NOMO-1 treated with dmso at 0.1 percent for 144 hours (cell line): Measurements from ENCODE around the gene REXO4.
"Not testable (repeated sequence)": the region's sequence is repeated elsewhere in the genome, so short reads cannot be mapped to it uniquely, and the experiment has no call there.

Source experiments
- DNase-seq: peaks from one replicate; lab custom pipeline; 2025; ENCODE audit not compliant: unreplicated experiment; lab: John Stamatoyannopoulos, UW

The REXO4 gene

DNA sequence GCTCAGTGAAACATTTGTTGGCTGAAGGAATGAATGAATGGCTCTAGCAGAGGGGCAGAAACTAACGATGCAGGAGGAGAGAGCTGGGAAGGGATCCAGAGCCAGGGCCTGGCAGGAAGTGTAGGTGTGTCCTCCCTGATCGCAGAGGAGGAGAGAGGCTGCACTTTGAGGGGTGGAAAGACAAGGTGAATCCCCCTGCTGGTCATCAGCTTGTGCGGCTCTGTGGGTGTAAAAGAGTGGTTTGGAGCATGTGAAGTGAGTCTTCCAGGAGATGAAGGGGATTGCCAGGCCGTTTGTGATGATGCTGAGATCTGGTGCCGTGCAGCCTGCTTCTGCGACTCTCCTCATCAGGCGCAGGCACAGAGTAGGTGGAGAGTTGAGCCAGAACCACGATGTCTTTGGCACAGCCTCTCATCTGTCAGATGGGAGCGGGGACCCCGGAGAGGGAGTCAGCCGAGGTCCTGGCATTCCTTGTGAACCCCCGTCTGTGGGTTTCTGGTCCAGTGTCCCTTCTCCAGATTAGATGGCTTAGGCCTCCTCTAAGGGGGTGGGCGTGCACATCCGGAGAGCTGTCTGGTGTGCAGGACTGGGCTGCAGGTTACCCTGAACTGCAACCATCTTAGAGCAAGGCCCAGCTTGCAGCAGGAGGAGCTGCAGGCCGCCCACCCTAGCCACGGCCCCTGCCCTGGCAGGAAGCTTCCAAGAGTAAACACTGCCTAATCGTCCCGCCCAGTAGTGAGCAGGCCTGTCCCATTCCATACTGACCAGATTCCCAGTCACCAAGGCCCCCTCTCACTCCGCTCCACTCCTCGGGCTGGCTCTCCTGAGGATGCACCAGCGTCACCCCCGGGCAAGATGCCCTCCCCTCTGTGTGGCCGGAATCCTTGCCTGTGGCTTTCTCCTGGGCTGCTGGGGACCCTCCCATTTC lies 4.1 kb upstream of the REXO4 start, which contains the start of gene ADAMTS13:
Gene ADAMTS13, plus strand, starts transcription at position 753 of the 928 bp plus-strand sequence. Its CDS starts 77 bp downstream, at position 830.
- DNase-seq: no peak

DNA sequence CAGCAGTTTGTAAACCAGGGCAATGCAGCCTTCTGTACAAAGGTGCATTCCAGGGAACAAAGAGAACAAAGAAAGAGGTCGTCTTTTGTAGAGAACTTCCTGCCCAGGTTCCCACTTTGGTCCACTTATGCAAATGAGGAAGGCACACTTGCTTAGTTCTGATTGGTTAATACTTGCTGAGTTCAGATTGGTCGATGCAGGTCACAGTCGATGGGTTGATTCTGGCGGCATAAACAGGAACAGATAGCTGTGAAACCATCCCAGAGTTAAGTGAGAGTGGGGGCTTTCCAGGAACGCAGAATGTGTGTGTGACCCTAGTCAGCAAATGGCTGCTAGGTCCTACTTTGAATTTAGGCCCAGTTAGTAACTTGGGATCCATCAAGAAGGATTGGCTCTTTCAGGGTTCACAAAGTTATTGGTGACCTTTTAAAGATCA lies 2.6 kb upstream of the REXO4 start:
- DNase-seq: no peak

DNA sequence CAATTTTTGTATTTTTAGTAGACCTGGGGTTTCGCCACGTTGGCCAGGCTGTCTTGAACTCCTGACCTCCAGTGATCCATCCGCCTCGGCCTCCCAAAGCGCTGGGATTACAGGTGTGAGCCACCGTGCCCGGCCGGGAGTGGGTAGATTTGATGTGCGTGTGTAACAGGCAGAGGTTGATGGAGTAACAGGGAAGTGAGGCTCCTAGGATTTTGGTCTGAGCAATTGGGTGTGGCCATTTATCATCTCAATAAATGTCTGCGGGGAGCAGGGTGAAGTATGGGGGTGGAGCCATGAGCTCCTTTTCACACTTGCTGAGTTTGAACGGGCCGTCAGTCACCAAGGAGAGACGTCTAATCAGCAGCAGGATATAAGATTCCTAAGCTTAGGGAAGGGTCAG lies 1.2 kb upstream of the REXO4 start:
- no peak for DNase-seq

DNA sequence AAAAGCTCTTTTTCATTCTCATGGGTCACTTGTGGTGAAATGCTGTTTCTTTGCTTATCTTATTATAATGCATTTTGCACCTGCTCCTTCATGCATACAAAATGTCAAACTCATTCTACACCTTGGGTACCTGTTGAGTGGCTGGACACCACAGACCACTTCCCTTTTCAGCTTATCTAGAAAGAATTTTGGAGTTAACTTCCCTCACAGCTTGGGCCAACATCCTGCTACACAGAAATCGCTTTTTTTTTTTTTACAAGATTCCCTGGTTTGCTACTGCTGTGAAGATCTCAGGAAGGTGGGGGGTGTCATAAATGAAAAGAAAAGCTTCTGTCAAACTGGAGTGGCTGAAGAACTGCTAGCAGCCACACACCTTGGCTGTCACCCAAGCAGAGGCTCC lies 2.6 kb downstream of the REXO4 start:
- DNase-seq: no peak

DNA sequence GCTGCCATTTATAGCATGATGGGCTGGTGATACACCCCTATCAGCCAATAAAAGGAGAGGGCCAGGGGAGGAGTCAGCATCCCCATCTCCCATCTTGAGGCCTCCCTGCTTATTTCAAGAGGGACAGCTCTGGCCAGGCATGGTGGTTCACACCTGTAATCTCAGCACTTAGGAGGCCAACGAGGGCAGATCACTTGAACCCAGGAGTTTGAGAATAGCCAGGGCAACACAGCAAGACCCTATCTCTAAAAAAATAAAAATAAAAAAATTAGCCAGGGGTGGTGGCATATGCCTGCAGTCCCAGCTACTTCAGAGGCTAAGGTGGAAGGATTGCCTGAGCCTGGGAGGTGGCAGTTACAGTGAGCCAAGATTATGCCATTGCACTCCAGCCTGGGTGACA lies 9.8 kb downstream of the REXO4 start:
- no peak for DNase-seq

DNA sequence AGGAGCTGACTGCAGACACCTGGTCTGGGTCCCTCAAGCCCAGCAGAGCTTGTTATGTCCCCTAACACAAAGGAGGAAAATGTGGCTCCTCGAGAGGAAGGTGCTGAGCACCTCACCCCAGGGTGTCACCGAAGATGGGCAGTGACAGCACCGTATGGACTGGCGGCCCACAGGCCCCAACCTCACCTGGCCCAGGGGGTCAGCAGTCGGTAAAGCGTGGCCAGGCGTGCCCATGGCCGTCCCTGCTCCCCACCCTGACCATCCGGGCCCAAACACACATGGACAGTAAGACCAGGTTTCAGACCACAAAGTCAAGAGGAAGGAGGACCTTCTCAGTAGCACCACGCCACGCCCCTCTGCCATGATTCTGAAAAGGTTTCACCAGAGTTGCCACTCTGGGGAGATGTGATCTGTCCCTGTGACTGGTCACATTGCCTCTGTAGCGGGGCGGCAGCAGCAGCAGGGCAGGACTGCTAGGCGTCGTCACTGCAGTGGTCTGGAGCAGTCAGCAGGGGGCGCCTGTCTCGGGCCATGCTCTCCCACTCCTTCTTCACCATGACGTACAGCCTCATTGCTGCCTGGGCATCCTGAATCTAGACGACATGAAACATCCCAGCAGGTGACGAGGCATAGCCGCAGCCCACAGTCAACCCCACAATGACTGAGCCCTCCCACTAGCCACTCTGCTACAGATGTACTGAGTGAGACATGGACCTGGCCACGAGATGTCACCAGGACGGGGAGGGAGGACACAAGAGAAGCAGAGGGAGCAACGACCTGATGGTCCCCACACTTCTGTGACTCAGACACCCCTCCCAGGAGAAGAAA lies 11.1 kb downstream of the REXO4 start:
- peak; percentile 45 for DNase-seq

DNA sequence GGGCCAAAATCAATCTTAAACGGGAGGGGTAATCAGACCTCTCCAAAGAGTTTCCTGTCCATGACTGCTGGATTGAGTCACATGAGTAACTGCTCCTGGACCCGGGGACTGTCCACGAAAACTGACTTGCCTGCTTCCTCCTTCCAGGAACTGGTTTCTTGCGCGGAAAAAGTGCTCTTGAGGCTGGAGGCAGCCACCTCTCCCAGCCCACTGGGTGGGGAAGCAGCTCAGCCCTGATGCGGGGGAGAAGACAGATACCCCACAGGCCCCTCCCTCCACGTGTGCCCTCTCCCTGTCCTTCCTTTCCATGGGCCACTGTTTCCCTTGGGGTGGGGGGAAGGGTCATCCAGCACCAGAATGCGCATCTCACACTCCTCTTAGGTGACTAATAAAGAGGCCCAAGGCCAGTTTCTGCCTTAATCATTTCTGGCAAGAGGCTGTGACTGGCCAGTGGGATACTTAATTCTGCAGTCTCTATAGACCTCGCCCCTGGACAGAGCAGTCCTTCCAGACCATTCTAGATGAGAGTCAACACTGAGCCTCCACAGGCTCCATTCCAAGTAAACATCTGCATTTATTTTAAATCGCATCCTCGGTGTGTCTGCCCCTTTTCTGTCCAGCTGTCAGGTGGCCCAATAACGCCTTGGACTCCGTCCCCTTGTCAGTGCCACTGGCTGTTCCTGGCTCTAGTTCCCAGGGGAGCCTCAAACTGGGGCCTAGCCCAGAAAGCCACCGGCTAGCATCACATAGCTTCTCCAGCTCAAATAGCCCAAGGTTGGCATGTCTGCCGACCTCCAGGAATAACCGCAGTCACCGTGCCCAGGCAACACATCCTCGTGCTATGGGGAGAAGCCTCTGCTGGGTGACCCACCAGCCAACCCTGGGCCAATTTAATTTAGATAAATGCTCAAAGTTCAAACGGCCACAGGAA lies 12.0 kb downstream of the REXO4 start:
- DNase-seq: no peak

DNA sequence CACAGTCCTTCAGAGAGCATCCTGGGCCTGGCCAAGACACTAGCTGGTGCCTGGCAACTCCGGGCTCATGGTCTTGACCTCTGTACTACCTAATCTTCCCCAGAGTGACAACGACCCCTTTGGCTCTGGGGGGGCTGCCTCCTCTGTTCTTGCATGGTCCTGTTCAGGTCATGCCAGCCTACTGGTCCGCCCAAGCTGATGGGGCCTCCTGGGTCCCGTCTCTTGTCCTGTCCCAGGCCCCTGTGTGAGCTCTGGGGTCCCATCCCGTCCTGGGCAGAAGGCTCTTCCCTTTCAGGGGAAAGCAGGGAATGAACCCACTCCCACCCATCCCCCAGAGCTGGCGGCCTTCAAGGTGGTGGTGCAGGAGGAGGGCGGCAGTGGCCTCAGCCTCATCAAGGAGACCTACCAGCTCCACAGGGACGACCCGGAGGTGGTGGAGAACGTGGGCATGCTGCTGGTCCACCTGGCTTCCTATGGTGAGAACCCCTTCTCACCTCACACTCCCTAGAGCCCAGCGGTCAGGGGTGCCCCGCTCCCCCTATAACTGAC lies 13.3 kb downstream of the REXO4 start:
- no peak for DNase-seq

DNA sequence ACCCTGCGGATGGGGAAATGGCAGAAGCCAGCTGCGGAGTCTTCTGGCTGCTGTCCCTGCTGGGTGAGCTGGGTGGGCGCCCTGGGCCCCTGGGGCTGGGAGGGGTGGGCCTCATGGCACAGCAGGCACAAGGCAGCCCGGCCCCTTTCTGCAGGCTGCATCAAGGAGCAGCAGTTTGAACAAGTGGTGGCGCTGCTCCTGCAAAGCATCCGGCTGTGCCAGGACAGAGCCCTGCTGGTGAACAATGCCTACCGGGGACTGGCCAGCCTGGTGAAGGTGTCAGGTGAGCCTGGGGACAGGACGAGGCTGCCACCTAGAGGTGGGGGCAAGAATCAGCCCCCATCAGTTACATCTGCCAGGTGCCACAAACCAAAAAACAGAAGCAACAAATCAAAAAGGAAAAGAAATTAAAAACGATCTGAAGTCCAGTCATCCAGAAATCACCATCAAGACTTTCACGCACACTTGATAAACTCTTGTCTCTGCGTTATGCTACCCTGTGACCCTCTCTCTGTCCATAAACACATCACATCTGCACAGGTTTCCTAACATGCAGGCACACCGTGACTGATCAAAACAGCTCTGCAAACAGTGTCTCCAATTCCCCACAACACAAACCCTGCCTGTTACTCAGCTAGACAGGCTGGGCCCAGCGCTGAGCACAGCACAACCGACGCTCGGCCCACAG lies 13.9 kb downstream of the REXO4 start:
- DNase-seq: no peak

DNA sequence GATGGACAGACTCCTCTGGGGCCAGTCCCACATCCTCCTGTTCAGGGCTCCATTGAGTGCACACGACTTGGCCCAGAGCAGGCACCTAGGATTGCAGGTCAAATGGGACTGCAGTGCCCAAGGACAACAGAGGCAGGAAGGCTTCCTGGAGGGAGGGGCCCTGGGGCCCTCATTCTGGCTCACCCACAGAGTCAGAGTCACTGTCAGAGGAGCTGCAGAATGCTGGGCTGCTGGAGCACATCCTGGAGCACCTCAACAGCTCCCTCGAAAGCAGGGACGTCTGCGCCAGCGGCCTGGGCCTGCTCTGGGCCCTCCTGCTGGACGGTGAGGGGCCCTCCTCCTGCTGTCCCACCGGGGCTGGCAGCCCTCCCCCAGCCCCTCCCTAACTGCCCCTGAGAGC lies 15.1 kb downstream of the REXO4 start:
- DNase-seq: no peak

DNA sequence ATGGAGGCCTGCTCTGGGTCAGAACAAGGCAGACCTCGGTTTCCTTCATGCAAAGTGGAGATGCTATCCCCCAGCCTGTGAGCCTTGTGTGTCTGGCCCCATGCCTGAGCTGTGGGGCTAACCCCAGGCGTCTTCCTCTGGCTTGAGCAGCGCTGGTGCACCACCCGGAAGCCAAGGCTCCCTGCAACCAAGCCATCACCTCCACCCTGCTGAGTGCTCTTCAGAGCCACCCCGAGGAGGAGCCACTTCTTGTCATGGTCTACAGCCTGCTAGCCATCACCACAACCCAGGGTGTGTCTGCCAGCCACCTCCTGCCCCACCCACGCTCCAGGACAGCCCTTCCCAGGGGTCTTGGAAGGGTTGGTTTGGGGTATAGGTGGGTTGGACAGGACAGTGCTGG lies 16.2 kb downstream of the REXO4 start:
- DNase-seq: no peak

DNA sequence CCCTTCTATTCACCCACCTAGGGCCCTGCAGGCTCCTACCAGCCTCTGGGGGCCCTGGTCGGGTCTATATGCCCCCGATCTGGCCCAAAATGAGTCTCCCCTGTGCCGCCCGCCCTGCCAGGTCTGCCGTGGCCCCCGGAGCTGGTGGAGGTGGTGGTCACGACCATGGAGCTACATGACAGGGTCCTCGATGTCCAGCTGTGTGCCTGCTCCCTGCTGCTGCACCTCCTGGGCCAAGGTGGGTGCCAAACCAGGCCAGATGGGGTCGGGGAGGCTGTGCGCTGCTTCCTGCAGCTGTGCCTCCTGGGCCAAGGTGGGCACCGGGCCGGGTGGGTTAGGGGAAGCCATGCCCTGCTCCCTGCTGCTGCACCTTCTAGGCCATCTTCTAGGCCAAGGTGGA lies 17.5 kb downstream of the REXO4 start:
- DNase-seq: no peak

DNA sequence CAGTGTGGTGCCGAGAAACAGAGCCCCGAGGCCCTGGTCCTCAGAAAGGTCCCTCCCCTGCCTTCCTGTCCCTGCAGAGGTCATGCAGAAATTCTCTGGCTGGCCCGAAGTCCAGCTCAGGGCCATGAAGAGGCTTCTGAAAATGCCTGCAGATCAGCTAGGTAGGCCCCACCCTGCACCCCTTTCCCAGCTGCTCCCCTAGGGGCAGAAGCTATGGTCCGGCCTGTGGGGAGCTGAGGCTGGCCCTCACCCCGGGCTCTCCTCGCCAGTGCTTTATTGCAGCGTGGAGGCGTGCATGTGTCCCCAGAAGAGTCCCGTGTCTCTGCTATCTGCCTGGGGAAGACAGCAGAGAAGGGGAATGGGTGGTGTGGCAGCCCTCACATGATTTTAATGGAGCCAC lies 19.9 kb downstream of the REXO4 start:
- DNase-seq: no peak

DNA sequence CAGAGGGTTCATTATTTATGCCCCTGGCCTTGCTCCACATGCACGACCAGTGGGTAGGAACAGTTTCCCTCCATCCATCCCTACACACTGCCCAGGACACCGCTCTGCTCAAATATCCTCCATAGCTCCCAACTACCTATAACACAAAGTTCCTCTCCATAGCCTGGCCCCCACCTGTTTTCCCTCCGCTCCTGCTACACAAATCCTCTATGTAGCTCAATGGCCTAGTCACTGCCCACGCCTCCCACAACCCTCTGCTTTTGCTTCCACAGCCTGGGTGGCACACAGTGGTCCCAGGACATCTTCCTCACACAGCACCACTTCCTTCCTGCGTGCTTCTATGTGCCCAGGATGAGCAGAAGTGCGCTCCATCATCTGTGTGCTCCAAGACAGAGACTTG lies 20.4 kb downstream of the REXO4 start:
- no peak for DNase-seq

DNA sequence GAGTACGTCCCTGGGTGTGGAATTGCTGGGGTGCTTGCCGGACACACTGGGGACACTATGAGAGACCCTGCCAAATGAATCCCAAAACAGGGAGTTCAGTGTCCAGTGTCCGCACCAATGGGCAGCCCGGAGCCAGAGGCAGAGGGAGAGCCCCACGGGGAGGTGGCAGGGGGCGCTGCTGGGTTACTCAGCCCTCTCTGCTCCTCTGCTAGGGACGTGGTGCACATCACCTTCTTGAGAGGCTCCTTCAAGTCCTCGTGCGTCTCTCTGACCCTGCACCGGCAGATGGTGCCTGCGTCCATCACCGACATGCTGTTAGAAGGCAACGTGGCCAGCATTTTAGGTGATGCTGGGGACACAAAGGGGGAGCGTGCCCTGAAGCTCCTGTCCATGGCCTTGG lies 20.9 kb downstream of the REXO4 start:
- DNase-seq: no peak

DNA sequence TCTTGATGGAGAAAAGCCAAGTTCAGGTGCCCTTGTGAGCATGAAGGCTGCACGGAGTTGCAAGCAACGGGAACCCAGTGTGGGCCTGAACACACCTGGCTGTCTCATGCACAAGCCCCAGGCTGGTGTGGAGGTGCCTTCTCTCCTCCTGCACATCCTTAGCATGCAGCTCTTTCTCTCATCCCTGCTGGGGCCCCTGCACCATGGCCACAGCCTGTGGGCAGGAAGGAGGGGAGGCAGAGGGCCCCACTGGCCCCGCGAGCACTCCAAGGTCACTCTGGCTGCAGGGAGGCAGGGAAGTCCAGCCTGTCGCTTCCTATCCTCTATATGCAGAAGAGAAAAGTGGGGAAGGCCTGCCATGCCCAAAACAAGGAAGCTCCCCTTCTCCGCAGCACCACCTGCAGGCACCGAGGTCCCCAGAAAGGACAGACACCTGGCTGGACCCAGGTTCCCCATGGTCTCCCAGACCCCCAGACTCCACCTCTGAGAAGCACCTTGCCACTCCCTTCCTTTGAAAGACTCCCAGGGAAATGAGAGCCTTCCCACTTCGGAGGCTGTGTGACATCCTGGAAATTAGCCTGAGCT lies 23.0 kb downstream of the REXO4 start:
- no peak for DNase-seq

DNA sequence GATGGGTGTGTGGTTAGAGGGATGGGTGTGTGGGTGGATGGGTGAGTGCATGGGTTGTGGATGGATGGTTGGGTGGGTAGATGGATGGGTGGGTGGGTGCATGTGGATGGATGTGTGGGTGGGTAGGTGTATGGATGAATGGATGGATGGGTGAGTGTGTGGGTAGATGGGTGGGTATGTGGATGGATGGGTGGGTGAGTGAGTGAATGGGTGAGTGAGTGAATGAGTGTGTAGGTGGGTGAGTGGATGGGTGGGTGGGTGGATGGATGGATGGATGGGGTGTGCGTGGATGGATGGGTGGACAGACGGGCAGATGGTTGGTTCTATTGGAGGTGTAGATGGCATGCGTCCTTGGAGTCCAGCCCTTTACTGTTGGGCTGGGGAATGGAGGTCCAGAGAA lies 24.4 kb downstream of the REXO4 start:
- DNase-seq: no peak

DNA sequence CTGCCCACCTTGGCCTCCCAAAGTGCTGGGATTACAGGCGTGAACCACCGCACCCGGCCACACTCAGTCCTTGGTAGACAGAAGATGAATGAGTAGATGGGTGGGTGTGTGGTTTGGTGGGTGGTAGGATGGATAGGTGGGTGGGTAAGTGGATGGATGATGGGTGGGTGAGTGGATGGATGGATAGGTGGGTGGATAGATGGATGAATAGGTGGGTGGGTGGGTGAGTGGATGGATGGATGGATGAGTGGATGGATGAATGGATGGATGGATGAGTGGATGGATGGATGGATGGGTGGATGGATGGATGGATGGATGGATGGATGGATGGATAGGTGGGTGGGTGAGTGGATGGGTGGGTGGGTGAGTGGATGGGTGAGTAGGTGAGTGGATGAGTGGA lies 25.5 kb downstream of the REXO4 start:
- not testable (repeated sequence) for DNase-seq

DNA sequence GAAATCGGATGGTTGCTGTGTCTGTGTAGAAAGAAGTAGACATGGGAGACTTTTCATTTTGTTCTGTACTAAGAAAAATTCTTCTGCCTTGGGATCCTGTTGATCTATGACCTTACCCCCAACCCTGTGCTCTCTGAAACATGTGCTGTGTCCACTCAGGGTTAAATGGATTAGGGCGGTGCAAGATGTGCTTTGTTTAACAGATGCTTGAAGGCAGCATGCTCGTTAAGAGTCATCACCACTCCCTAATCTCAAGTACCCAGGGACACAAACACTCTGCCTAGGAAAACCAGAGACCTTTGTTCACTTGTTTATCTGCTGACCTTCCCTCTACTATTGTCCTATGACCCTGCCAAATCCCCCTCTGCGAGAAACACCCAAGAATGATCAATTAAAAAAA lies 26.4 kb downstream of the REXO4 start:
- not testable (repeated sequence) for DNase-seq

DNA sequence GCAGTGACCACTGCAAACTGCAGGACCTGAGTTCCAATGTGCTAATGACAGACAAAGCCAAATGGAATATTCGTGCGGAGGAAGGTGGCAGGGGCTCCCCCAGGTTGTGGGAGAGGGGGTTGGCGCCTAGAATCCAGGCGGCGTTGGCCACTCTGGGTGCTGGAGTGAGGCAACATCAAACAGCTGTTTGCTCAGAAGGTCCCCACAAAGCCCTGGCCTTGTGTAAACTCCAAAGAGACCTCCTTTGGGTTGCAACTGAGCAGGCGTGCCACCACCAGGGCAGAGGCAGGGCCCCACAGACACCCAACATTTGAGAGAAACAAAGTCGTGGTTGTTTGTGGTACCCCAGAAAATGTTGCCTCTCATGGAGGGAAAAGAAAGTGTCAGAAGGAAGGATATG lies 27.1 kb downstream of the REXO4 start:
- DNase-seq: no peak
